Smooth muscle cell (in vitro differentiated cells): ENCODE data around the gene FRMD4A. TPM values are rescaled to one million over a fixed set of nuclear protein-coding genes. Genes with fewer than 3 reads are reported as not detected.
"Not testable (repeated sequence)": the region's sequence is repeated elsewhere in the genome, so short reads cannot be mapped to it uniquely, and the experiment has no call there.

Experiments
- DNase-seq: peaks from one replicate; lab custom pipeline; 2025; ENCODE audit not compliant: unreplicated experiment; lab: John Stamatoyannopoulos, UW
- H2AFZ ChIP-seq: fragments of 200-600 bp; sonication (generic); 2 replicates; pipeline ENCODE4 v1.6.0; 2016; ENCODE audit warnings: antibody characterized with exemption, low read depth, mild to moderate bottlenecking
- H3F3A ChIP-seq: fragments of 200-600 bp; sonication (generic); 2 replicates; pipeline ENCODE4 v1.6.0; 2017; ENCODE audit warnings: antibody characterized with exemption, low read depth
- H3K27ac ChIP-seq: fragments of 200-600 bp; sonication (generic); 2 replicates; pipeline ENCODE4 v1.5.1; 2016; ENCODE audit warnings: low read depth, mild to moderate bottlenecking
- H3K27me3 ChIP-seq: fragments of 200-600 bp; sonication (generic); 2 replicates; pipeline ENCODE4 v1.6.1; 2016; ENCODE audit warnings: low read depth, mild to moderate bottlenecking
- H3K36me3 ChIP-seq: fragments of 200-600 bp; sonication (generic); 2 replicates; pipeline ENCODE4 v1.5.1; 2016; ENCODE audit warnings: low read depth
- H3K4me1 ChIP-seq: fragments of 200-600 bp; sonication (generic); 2 replicates; pipeline ENCODE4 v1.5.1; 2016; ENCODE audit warnings: low read depth
- H3K4me2 ChIP-seq: fragments of 200-600 bp; sonication (generic); 2 replicates; pipeline ENCODE4 v1.6.0; 2016; ENCODE audit warnings: mild to moderate bottlenecking
- H3K4me3 ChIP-seq: fragments of 200-600 bp; sonication (generic); 2 replicates; pipeline ENCODE4 v1.5.1; 2016; ENCODE audit warnings: mild to moderate bottlenecking
- H3K79me2 ChIP-seq: fragments of 200-600 bp; sonication (generic); 2 replicates; pipeline ENCODE4 v1.6.0; 2016; ENCODE audit warnings: low read depth, mild to moderate bottlenecking
- H3K9ac ChIP-seq: fragments of 200-600 bp; sonication (generic); 2 replicates; pipeline ENCODE4 v1.6.0; 2016; ENCODE audit warnings: low read depth
- H3K9me3 ChIP-seq: fragments of 200-600 bp; sonication (generic); replicated peaks from 2 replicates; pipeline ENCODE4 v1.5.1; 2016; ENCODE audit warnings: low read depth
- H4K20me1 ChIP-seq: fragments of 200-600 bp; sonication (generic); 2 replicates; pipeline ENCODE4 v1.6.0; 2016; ENCODE audit warnings: low read depth
- WGBS: methylation state at CpG from one replicate; pipeline ENCODE4 v1.1.7; 2016; ENCODE audit warnings: low lambda C conversion rate; 5-methylcytosine and 5-hydroxymethylcytosine counted together
- polyA plus RNA-seq: library from polyadenylated mRNA; unstranded; fragments of >200 nt; fragmentation: Nextera tagmentation; extraction: Ambion mirVana; gene quantifications from 2 replicates; pipeline ENCODE4 v1.2.1, GENCODE V29; 2016
- total RNA-seq: library from RNA; depleted of rRNA; stranded (reverse); fragments of >200 nt; gene quantifications from 2 replicates; pipeline ENCODE4 v1.2.3, GENCODE V29; 2014
- TF ChIP-seq, protein P1 (sequence below): fragments of 200-600 bp; sonication (generic); IDR thresholded peaks from 2 replicates; pipeline ENCODE4 v1.5.1; 2017; ENCODE audit warnings: borderline replicate concordance, mild to moderate bottlenecking, antibody characterized with exemption; ENCODE audit not compliant: insufficient read depth, poor library complexity, severe bottlenecking

The FRMD4A gene
- total and polyA plus RNA-seq, 2 experiments from 2014 or later, result 3.0 to 5.4 TPM

DNA sequence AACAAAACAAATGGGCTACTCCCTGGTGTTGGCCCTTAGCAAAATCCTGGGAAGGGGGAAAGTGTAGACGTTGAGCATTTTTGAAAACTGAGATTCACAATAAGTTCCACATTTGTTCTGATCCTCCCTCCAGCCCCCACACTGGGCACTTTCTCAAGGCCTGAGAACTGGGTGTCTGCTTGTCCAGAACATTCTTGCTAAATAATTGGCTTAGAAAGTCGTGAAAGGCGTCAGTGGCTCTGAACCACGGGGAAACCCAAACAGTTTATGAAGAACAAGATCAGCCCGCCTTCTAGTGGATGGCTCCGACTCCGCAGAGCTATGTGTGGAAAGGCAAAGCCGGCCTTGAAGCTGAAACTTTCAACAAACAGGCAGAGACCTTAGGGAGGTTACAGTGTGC is 373.9 kb downstream of the FRMD4A start:
- no peak overlapping the region for H3K9ac ChIP-seq
- no peaks in the 10 kb centered on the region for H4K20me1 ChIP-seq
- H3K4me3 ChIP-seq, result no peak overlapping the region
- no peak for DNase-seq
- H3K4me2 ChIP-seq, result no peak overlapping the region
- H3F3A ChIP-seq, result no peaks in the 10 kb centered on the region
- no peak overlapping the region for H3K27ac ChIP-seq
- no peaks in the 10 kb centered on the region for H3K79me2 ChIP-seq
- H3K27me3 ChIP-seq, result no peaks in the 10 kb centered on the region
- H2AFZ ChIP-seq, result no peak overlapping the region
- WGBS, result 57% methylated on average over 8 of the region's 8 CpGs
- H3K4me1 ChIP-seq, result no peaks in the 10 kb centered on the region
- TF ChIP-seq, protein P1, sequence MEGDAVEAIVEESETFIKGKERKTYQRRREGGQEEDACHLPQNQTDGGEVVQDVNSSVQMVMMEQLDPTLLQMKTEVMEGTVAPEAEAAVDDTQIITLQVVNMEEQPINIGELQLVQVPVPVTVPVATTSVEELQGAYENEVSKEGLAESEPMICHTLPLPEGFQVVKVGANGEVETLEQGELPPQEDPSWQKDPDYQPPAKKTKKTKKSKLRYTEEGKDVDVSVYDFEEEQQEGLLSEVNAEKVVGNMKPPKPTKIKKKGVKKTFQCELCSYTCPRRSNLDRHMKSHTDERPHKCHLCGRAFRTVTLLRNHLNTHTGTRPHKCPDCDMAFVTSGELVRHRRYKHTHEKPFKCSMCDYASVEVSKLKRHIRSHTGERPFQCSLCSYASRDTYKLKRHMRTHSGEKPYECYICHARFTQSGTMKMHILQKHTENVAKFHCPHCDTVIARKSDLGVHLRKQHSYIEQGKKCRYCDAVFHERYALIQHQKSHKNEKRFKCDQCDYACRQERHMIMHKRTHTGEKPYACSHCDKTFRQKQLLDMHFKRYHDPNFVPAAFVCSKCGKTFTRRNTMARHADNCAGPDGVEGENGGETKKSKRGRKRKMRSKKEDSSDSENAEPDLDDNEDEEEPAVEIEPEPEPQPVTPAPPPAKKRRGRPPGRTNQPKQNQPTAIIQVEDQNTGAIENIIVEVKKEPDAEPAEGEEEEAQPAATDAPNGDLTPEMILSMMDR, result no peak
- no peaks in the 10 kb centered on the region for H3K9me3 ChIP-seq
- no peaks in the 10 kb centered on the region for H3K36me3 ChIP-seq

- Histone ChIP-seq H3K36me3 (no peaks in the 10 kb centered on the region), H3F3A (no peaks in the 10 kb centered on the region), H3K9me3 (no peaks in the 10 kb centered on the region), H3K4me2 (no peak overlapping the region), H3K9ac (no peak overlapping the region), H3K27me3 (no peaks in the 10 kb centered on the region), H3K4me3 (no peak overlapping the region), H4K20me1 (no peaks in the 10 kb centered on the region), H2AFZ (no peak overlapping the region), H3K4me1 (no peaks in the 10 kb centered on the region), H3K27ac (no peak overlapping the region), H3K79me2 (no peaks in the 10 kb centered on the region)
- TF ChIP-seq, protein P1, result no peak
- WGBS, result 84% methylated on average over 7 of the region's 7 CpGs
- no peak for DNase-seq
These were observed 375.2 kb downstream of the FRMD4A start for GRCh38 chr10:13955409-13956068.

DNA sequence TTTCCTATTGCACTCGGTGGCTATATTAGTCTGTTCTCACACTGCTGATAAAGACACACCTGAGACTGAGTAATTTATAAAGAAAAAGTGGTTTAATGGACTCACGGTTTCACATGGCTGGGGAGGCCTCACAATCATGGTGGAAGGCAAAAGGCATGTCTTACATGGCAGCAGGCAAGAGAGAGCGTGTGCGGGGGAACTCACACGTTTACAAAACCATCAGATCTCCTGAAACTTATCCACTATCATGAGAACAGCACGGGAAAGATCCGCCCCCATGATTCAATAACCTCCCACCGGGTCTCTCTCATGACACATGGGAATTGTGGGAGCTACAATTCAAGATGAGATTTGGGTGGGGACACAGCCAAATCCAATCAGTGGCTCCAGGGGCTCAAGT is 376.5 kb downstream of the FRMD4A start:
- H3K4me3 ChIP-seq, H3F3A ChIP-seq, H3K36me3 ChIP-seq, H3K27me3 ChIP-seq, H4K20me1 ChIP-seq, H3K4me2 ChIP-seq, H3K79me2 ChIP-seq, H2AFZ ChIP-seq, H3K27ac ChIP-seq, DNase-seq, H3K4me1 ChIP-seq, H3K9ac ChIP-seq, H3K9me3 ChIP-seq: not testable (repeated sequence)
- WGBS, result 97% methylated on average over 8 of the region's 8 CpGs

DNA sequence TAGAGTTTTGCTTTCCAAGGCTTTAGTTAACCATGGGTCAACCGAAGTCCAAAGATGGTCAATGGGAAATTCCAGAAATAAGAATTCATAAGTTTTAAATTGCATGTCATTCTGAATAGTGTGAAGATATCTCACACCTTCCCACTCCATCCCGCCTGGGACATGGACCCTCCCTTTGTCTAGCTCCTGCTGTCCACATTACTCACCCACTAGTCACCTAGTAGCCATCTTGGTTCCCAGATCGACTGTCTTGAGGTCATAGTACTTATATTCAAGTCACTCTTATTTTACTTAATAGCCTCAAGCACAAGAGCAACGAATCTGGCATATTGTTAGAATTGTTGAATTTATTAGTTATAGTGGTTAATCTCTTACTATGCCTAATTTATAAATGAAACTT is 377.4 kb downstream of the FRMD4A start:
- no peaks in the 10 kb centered on the region for H3F3A ChIP-seq
- H3K79me2 ChIP-seq, result no peaks in the 10 kb centered on the region
- DNase-seq, result no peak
- no peaks in the 10 kb centered on the region for H3K27me3 ChIP-seq
- H3K4me1 ChIP-seq, result no peaks in the 10 kb centered on the region
- H3K27ac ChIP-seq, result no peak overlapping the region
- H3K9ac ChIP-seq, result no peak overlapping the region
- WGBS, result 94% methylated on average over 4 of the region's 4 CpGs
- TF ChIP-seq, protein P1, result no peak
- no peaks in the 10 kb centered on the region for H3K36me3 ChIP-seq
- H3K4me2 ChIP-seq, result no peak overlapping the region
- no peaks in the 10 kb centered on the region for H4K20me1 ChIP-seq
- no peak overlapping the region for H3K4me3 ChIP-seq
- no peak overlapping the region for H2AFZ ChIP-seq
- no peaks in the 10 kb centered on the region for H3K9me3 ChIP-seq
